ENCODE results near the gene CDH15. TPM values are rescaled to one million over a fixed set of nuclear protein-coding genes. Genes with fewer than 3 reads are reported as not detected.

CDH15 gene
- total and polyA plus RNA-seq, 9 donors: 121 to 276 (median 171) TPM

GRCh38 chr16:89132194-89133005 lies 39.1 kb upstream of the CDH15 start:
- no peak overlapping the region for H3K27ac ChIP-seq (ENCODE audit: low read length)
- peaks cover 38% of the 10 kb centered on the region for H3K36me3 ChIP-seq (ENCODE audit: control insufficient read depth, insufficient read depth, low read length)
- H3K27me3 ChIP-seq (ENCODE audit: control insufficient read depth, insufficient read depth, low read length): no peaks in the 10 kb centered on the region
- WGBS (ENCODE audit: insufficient coverage): 93% methylated on average over 18 of the region's 22 CpGs
- H3K9me3 ChIP-seq (replicated peaks; ENCODE audit: control insufficient read depth, low read depth, low read length): peaks cover 6% of the 10 kb centered on the region
- no peak for DNase-seq
- no peak overlapping the region for H3K4me3 ChIP-seq (ENCODE audit: low read length)
- no peaks in the 10 kb centered on the region for H3K4me1 ChIP-seq (ENCODE audit: control insufficient read depth, insufficient read depth, low read length)

- 95% methylated on average over 24 of the region's 25 CpGs for WGBS (ENCODE audit: insufficient coverage)
- H3K4me1 ChIP-seq (ENCODE audit: control insufficient read depth, insufficient read depth, low read length): no peaks in the 10 kb centered on the region
- DNase-seq: no peak
- H3K9me3 ChIP-seq (replicated peaks; ENCODE audit: control insufficient read depth, low read depth, low read length): peaks cover 6% of the 10 kb centered on the region
- no peak overlapping the region for H3K27ac ChIP-seq (ENCODE audit: low read length)
- no peaks in the 10 kb centered on the region for H3K27me3 ChIP-seq (ENCODE audit: control insufficient read depth, insufficient read depth, low read length)
- H3K36me3 ChIP-seq (ENCODE audit: control insufficient read depth, insufficient read depth, low read length): peaks cover 40% of the 10 kb centered on the region
- H3K4me3 ChIP-seq (ENCODE audit: low read length): no peak overlapping the region
These were observed 38.0 kb upstream of the CDH15 start for GRCh38 chr16:89133457-89134127.

- DNase-seq: no peak
- Histone ChIP-seq H3K4me3 (ENCODE audit: low read length) (no peak overlapping the region), H3K4me1 (ENCODE audit: control insufficient read depth, insufficient read depth, low read length) (no peaks in the 10 kb centered on the region), H3K27me3 (ENCODE audit: control insufficient read depth, insufficient read depth, low read length) (no peaks in the 10 kb centered on the region), H3K9me3 (replicated peaks; ENCODE audit: control insufficient read depth, low read depth, low read length) (peaks cover 6% of the 10 kb centered on the region), H3K27ac (ENCODE audit: low read length) (no peak overlapping the region), H3K36me3 (ENCODE audit: control insufficient read depth, insufficient read depth, low read length) (peaks cover 40% of the 10 kb centered on the region)
- 99% methylated on average over 11 of the region's 20 CpGs for WGBS (ENCODE audit: insufficient coverage)
These were observed 37.3 kb upstream of the CDH15 start for GRCh38 chr16:89134269-89134668.

GRCh38 chr16:89135166-89135565 lies 36.4 kb upstream of the CDH15 start:
- DNase-seq: no peak
- no peak overlapping the region for H3K4me3 ChIP-seq (ENCODE audit: low read length)
- no peaks in the 10 kb centered on the region for H3K27me3 ChIP-seq (ENCODE audit: control insufficient read depth, insufficient read depth, low read length)
- 92% methylated on average over 10 of the region's 11 CpGs for WGBS (ENCODE audit: insufficient coverage)
- H3K27ac ChIP-seq (ENCODE audit: low read length): no peak overlapping the region
- no peaks in the 10 kb centered on the region for H3K9me3 ChIP-seq (replicated peaks; ENCODE audit: control insufficient read depth, low read depth, low read length)
- peaks cover 45% of the 10 kb centered on the region for H3K36me3 ChIP-seq (ENCODE audit: control insufficient read depth, insufficient read depth, low read length)
- no peaks in the 10 kb centered on the region for H3K4me1 ChIP-seq (ENCODE audit: control insufficient read depth, insufficient read depth, low read length)

GRCh38 chr16:89135971-89136765 lies 35.4 kb upstream of the CDH15 start:
- no peaks in the 10 kb centered on the region for H3K27me3 ChIP-seq (ENCODE audit: control insufficient read depth, insufficient read depth, low read length)
- WGBS (ENCODE audit: insufficient coverage): 82% methylated on average over 28 of the region's 35 CpGs
- H3K4me1 ChIP-seq (ENCODE audit: control insufficient read depth, insufficient read depth, low read length): no peaks in the 10 kb centered on the region
- H3K4me3 ChIP-seq (ENCODE audit: low read length): no peak overlapping the region
- H3K27ac ChIP-seq (ENCODE audit: low read length): no peak overlapping the region
- H3K9me3 ChIP-seq (replicated peaks; ENCODE audit: control insufficient read depth, low read depth, low read length): no peaks in the 10 kb centered on the region
- DNase-seq: no peak
- peaks cover 55% of the 10 kb centered on the region for H3K36me3 ChIP-seq (ENCODE audit: control insufficient read depth, insufficient read depth, low read length)

GRCh38 chr16:89136931-89137330 lies 34.6 kb upstream of the CDH15 start:
- H3K4me3 ChIP-seq (ENCODE audit: low read length): no peak overlapping the region
- no peaks in the 10 kb centered on the region for H3K4me1 ChIP-seq (ENCODE audit: control insufficient read depth, insufficient read depth, low read length)
- DNase-seq: no peak
- no peaks in the 10 kb centered on the region for H3K27me3 ChIP-seq (ENCODE audit: control insufficient read depth, insufficient read depth, low read length)
- 90% methylated on average over 12 of the region's 17 CpGs for WGBS (ENCODE audit: insufficient coverage)
- no peaks in the 10 kb centered on the region for H3K9me3 ChIP-seq (replicated peaks; ENCODE audit: control insufficient read depth, low read depth, low read length)
- peaks cover 55% of the 10 kb centered on the region for H3K36me3 ChIP-seq (ENCODE audit: control insufficient read depth, insufficient read depth, low read length)
- no peak overlapping the region for H3K27ac ChIP-seq (ENCODE audit: low read length)

GRCh38 chr16:89137666-89138512 lies 33.7 kb upstream of the CDH15 start:
- H3K36me3 ChIP-seq (ENCODE audit: control insufficient read depth, insufficient read depth, low read length): peaks cover 61% of the 10 kb centered on the region

GRCh38 chr16:89138513-89138795 lies 33.1 kb upstream of the CDH15 start:
- Histone ChIP-seq H3K27me3 (ENCODE audit: control insufficient read depth, insufficient read depth, low read length) (no peaks in the 10 kb centered on the region), H3K4me3 (ENCODE audit: low read length) (no peak overlapping the region), H3K36me3 (ENCODE audit: control insufficient read depth, insufficient read depth, low read length) (peaks cover 61% of the 10 kb centered on the region), H3K4me1 (ENCODE audit: control insufficient read depth, insufficient read depth, low read length) (no peaks in the 10 kb centered on the region), H3K27ac (ENCODE audit: low read length) (no peak overlapping the region), H3K9me3 (replicated peaks; ENCODE audit: control insufficient read depth, low read depth, low read length) (no peaks in the 10 kb centered on the region)
- WGBS (ENCODE audit: insufficient coverage): 93% methylated on average over 6 of the region's 7 CpGs
- no peak for DNase-seq

More at GRCh38 chr16:89137666-89138512, 33.7 kb upstream of the CDH15 start:
- no peaks in the 10 kb centered on the region for H3K4me1 ChIP-seq (ENCODE audit: control insufficient read depth, insufficient read depth, low read length)
- no peak overlapping the region for H3K4me3 ChIP-seq (ENCODE audit: low read length)
- 83% methylated on average over 19 of the region's 24 CpGs for WGBS (ENCODE audit: insufficient coverage)
- H3K27ac ChIP-seq (ENCODE audit: low read length): no peak overlapping the region
- no peak for DNase-seq
- H3K27me3 ChIP-seq (ENCODE audit: control insufficient read depth, insufficient read depth, low read length): no peaks in the 10 kb centered on the region
- no peaks in the 10 kb centered on the region for H3K9me3 ChIP-seq (replicated peaks; ENCODE audit: control insufficient read depth, low read depth, low read length)

GRCh38 chr16:89138843-89139520 lies 32.6 kb upstream of the CDH15 start:
- Histone ChIP-seq H3K9me3 (replicated peaks; ENCODE audit: control insufficient read depth, low read depth, low read length) (no peaks in the 10 kb centered on the region), H3K4me3 (ENCODE audit: low read length) (no peak overlapping the region), H3K36me3 (ENCODE audit: control insufficient read depth, insufficient read depth, low read length) (peaks cover 57% of the 10 kb centered on the region), H3K27ac (ENCODE audit: low read length) (no peak overlapping the region), H3K4me1 (ENCODE audit: control insufficient read depth, insufficient read depth, low read length) (no peaks in the 10 kb centered on the region), H3K27me3 (ENCODE audit: control insufficient read depth, insufficient read depth, low read length) (no peaks in the 10 kb centered on the region)
- DNase-seq: no peak
- 78% methylated on average over 23 of the region's 30 CpGs for WGBS (ENCODE audit: insufficient coverage)

Measured in muscle of leg (tissue), 11 donors.